Measurements from ENCODE around the gene PSMD8. TPM values are rescaled to one million over a fixed set of nuclear protein-coding genes. Genes with fewer than 3 reads are reported as not detected.
A peak's percentile ranks its signal among the peaks of the same experiment; 100 is the strongest.

The PSMD8 gene
- total RNA-seq (10 to 100 TPM; 89.6 to 90.6 TPM), polyA plus RNA-seq (100 to 1,000 TPM; 178 to 197 TPM)

DNA sequence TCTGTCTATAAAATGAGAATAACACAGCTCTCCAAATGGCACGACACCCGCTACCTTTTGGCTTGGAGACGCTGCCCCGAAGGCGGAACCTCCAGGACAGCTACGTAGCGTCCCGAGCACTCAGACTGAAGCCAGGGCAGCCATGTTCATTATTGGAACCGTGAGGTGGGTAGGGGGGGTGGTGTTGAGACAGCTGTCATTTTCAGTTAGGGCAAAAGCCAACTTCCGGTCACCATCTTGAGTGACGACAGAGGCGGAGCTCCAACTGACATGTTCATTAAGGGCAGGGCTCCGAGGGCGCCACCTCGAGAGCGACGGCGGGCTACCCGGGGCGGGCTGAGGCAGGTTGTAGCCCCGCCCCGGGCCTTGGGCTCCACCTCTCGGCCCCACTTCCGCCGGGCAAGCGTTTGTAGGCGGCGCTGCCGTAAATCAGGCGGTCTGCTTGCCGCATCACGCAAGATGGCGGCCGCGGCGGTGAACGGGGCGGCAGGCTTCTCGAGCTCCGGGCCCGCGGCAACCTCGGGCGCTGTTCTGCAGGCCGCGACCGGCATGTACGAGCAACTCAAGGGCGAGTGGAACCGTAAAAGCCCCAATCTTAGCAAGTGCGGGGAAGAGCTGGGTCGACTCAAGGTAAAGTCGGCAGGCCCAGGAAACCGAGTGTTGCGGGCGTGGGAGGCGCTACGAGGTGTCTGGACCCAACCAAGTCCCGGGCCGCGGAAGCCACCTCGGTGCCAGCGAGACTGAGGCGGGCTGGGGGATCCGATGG is at the start of gene PSMD8:
TSS of gene PSMD8 (plus strand) at position 240 of the 766 bp plus-strand sequence. CDS start at position 271, 31 bp downstream.
- H3K9me3 ChIP-seq (ENCODE audit: control insufficient read depth in 1 of 2, low read length in 2 of 2) = no peaks in the 10 kb centered on the region
- POLR2A ChIA-PET (ENCODE audit: partially characterized antibody) = interaction anchor here (0.8 to 5.7 kb wide), 23 partner anchors 10 to 1061 kb away, joined by 3 to 90 read pairs (median 6); partner anchors contain the start of genes ACTN4, CATSPERG, EIF3K and FAM98C
- peak; percentile 98 to 99 (median 99) for DNase-seq
- H3K4me1 ChIP-seq (ENCODE audit: insufficient read depth, low read length) = peaks cover 30% of the 10 kb centered on the region
- H3K4me3 ChIP-seq (ENCODE audit: low read length in 2 of 2) = peak within 1 kb of the TSS; percentile 71 to 97
- peak within 1 kb of the TSS; percentile 94 for H3K27ac ChIP-seq (ENCODE audit: low read depth, low read length)
- Mint-ChIP-seq H3K27me3 (peaks cover 2% of the 10 kb centered on the region in 2 donors), H3K4me3 (peak within 1 kb of the TSS; percentile 96 to 99 (median 98)), H3K4me1 (peaks cover 18 to 33% (median 24%) of the 10 kb centered on the region in 4 donors), H3K27ac (peak within 1 kb of the TSS; percentile 90 to 99 (median 98)), H3K36me3 (peaks cover 17 to 24% of the 10 kb centered on the region in 2 donors), H3K9me3 (no peaks in the 10 kb centered on the region)
- peaks cover 18% of the 10 kb centered on the region for H3K36me3 ChIP-seq (ENCODE audit: insufficient read depth, low read length)
- no peaks in the 10 kb centered on the region for H3K27me3 ChIP-seq (ENCODE audit: insufficient read depth, low read length)
- intact Hi-C loops (cut with micrococcal nuclease) = loop anchor here (1.0 to 10.0 kb wide), 8 partner anchors 12 to 525 kb away; partner anchors contain the start of genes EIF3K, GGN, MAP4K1 and NFKBIB
- CTCF ChIA-PET (ENCODE audit: partially characterized antibody) = interaction anchor here (0.9 to 3.1 kb wide), 19 partner anchors 12 to 556 kb away, joined by 3 to 31 read pairs (median 5); partner anchors contain the start of genes CATSPERG, FAM98C, GGN and MRPS12

DNA sequence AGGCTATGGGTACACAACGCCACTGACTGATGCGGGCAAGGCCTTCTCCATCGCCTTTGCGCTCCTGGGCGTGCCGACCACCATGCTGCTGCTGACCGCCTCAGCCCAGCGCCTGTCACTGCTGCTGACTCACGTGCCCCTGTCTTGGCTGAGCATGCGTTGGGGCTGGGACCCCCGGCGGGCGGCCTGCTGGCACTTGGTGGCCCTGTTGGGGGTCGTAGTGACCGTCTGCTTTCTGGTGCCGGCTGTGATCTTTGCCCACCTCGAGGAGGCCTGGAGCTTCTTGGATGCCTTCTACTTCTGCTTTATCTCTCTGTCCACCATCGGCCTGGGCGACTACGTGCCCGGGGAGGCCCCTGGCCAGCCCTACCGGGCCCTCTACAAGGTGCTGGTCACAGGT is 47.8 kb upstream of the PSMD8 start:
- ChIA-PET CTCF (ENCODE audit: partially characterized antibody) (no interaction called here), POLR2A (ENCODE audit: partially characterized antibody) (interaction anchor here (0.9 kb wide), 1 partner anchor 8 kb away, joined by 3 read pairs; no protein-coding TSS in a partner anchor)
- Histone ChIP-seq H3K4me3 (ENCODE audit: low read length in 2 of 2) (no peak overlapping the region), H3K27ac (ENCODE audit: low read depth, low read length) (no peak overlapping the region), H3K27me3 (ENCODE audit: insufficient read depth, low read length) (no peaks in the 10 kb centered on the region), H3K4me1 (ENCODE audit: insufficient read depth, low read length) (peaks cover 2% of the 10 kb centered on the region), H3K36me3 (ENCODE audit: insufficient read depth, low read length) (peaks cover 17% of the 10 kb centered on the region), H3K9me3 (ENCODE audit: control insufficient read depth in 1 of 2, low read length in 2 of 2) (no peaks in the 10 kb centered on the region)
- no peaks in the 10 kb centered on the region for H3K9me3 Mint-ChIP-seq
- H3K27me3 Mint-ChIP-seq = no peaks in the 10 kb centered on the region
- peaks cover 5 to 14% (median 7%) of the 10 kb centered on the region in 4 donors for H3K4me1 Mint-ChIP-seq
- no peak overlapping the region for H3K4me3 Mint-ChIP-seq
- H3K36me3 Mint-ChIP-seq = peaks cover 29 to 40% of the 10 kb centered on the region in 2 donors
- DNase-seq = no peak
- H3K27ac Mint-ChIP-seq = no peak overlapping the region
- intact Hi-C loops (cut with micrococcal nuclease) = no loop called here

DNA sequence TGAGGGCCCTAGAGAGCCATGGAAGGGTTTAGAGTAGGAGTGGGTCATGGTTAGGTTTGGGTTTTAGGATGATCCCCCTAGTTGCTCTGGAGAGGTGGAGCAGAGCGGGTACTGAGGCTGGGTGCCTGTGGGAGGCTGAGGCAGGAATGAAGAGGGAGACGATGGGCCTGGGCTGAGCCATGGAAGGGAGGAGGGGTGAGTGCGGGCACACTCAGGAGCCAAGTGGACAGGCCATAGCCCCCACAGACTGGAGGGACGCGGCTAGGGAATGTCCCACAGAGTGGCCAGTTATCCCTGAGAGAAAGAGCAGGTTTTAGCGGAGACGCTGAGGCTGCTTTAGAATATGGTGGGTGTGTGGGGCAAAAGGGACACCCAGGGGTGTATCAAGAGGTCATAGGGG is 44.7 kb upstream of the PSMD8 start:
- no peak overlapping the region for H3K4me3 Mint-ChIP-seq
- no peaks in the 10 kb centered on the region for H3K4me1 ChIP-seq (ENCODE audit: insufficient read depth, low read length)
- H3K9me3 ChIP-seq (ENCODE audit: control insufficient read depth in 1 of 2, low read length in 2 of 2) = no peaks in the 10 kb centered on the region
- DNase-seq = no peak
- no peaks in the 10 kb centered on the region for H3K4me1 Mint-ChIP-seq
- no peak overlapping the region for H3K27ac ChIP-seq (ENCODE audit: low read depth, low read length)
- H3K9me3 Mint-ChIP-seq = no peaks in the 10 kb centered on the region
- POLR2A ChIA-PET (ENCODE audit: partially characterized antibody) = no interaction called here
- H3K36me3 ChIP-seq (ENCODE audit: insufficient read depth, low read length) = peaks cover 17% of the 10 kb centered on the region
- H3K27ac Mint-ChIP-seq = no peak overlapping the region
- H3K4me3 ChIP-seq (ENCODE audit: low read length in 2 of 2) = no peak overlapping the region
- CTCF ChIA-PET (ENCODE audit: partially characterized antibody) = interaction anchor here (7.8 kb wide), 1 partner anchor 86 kb away, joined by 73 read pairs; no protein-coding TSS in a partner anchor
- intact Hi-C loops (cut with micrococcal nuclease) = loop anchor here (10.0 kb wide), 1 partner anchor 1015 kb away; no protein-coding TSS in a partner anchor
- H3K27me3 Mint-ChIP-seq = no peaks in the 10 kb centered on the region
- H3K27me3 ChIP-seq (ENCODE audit: insufficient read depth, low read length) = no peaks in the 10 kb centered on the region
- peaks cover 25 to 32% of the 10 kb centered on the region in 2 donors for H3K36me3 Mint-ChIP-seq

DNA sequence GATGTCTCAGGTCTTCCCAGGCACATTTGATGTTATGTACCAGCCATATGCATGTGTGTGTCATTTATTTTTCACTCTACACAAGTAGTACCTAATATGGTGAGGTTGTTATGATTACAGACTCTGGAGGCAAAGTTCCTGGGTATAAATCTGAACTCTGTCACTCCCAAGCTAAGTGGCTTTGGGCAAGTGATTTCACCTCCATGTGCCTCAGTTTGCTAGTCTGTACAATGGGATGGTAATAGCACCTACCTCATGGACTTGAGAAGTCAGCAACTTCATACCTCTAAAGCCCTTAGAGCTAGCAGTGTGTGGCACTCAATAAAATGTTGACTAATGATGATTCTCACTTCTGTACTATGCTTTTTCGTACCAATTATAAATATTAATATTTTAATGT is 42.6 kb upstream of the PSMD8 start:
- ChIA-PET POLR2A (ENCODE audit: partially characterized antibody) (no interaction called here), CTCF (ENCODE audit: partially characterized antibody) (interaction anchor here (0.6 to 7.8 kb wide), 2 partner anchors 88 to 886 kb away, joined by 3 to 73 read pairs; no protein-coding TSS in a partner anchor)
- intact Hi-C loops (cut with micrococcal nuclease) = loop anchor here (10.0 kb wide), 1 partner anchor 1017 kb away; no protein-coding TSS in a partner anchor
- no peaks in the 10 kb centered on the region for H3K27me3 Mint-ChIP-seq
- Histone ChIP-seq H3K4me3 (ENCODE audit: low read length in 2 of 2) (no peak overlapping the region), H3K36me3 (ENCODE audit: insufficient read depth, low read length) (peaks cover 13% of the 10 kb centered on the region), H3K4me1 (ENCODE audit: insufficient read depth, low read length) (no peaks in the 10 kb centered on the region), H3K9me3 (ENCODE audit: control insufficient read depth in 1 of 2, low read length in 2 of 2) (no peaks in the 10 kb centered on the region), H3K27me3 (ENCODE audit: insufficient read depth, low read length) (no peaks in the 10 kb centered on the region), H3K27ac (ENCODE audit: low read depth, low read length) (no peak overlapping the region)
- DNase-seq = no peak
- no peak overlapping the region for H3K4me3 Mint-ChIP-seq
- H3K27ac Mint-ChIP-seq = no peak overlapping the region
- peaks cover 18 to 23% of the 10 kb centered on the region in 2 donors for H3K36me3 Mint-ChIP-seq
- peaks cover under 1 to 13% (median 2%) of the 10 kb centered on the region in 4 donors for H3K4me1 Mint-ChIP-seq
- peaks cover 0 to 2% (median 0%) of the 10 kb centered on the region in 8 donors for H3K9me3 Mint-ChIP-seq

DNA sequence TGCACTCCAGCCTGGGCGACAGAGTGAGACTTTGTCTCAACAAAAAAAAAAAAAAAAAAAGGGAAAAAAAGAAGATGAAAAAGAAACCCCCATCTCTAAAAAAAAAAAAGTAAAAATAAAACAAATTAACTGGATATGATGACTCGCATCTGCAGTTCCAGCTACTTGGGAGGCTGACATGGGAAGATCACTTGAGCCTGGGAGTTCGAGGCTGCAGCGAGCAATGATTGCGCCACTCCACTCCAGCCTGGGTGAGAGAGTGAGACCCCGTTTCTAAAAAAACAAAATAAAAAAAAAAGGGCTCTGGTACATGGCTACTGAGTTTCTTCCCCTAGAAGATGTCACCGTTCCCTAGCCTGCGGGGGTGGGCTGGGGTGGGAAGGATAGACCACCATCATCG is 41.1 kb upstream of the PSMD8 start:
- no peak overlapping the region for H3K4me3 ChIP-seq (ENCODE audit: low read length in 2 of 2)
- Mint-ChIP-seq H3K9me3 (peaks cover 0 to 2% (median 0%) of the 10 kb centered on the region in 8 donors), H3K4me3 (no peak overlapping the region), H3K27me3 (no peaks in the 10 kb centered on the region), H3K4me1 (peaks cover 7 to 20% (median 9%) of the 10 kb centered on the region in 4 donors), H3K27ac (no peak overlapping the region), H3K36me3 (peaks cover 10 to 11% of the 10 kb centered on the region in 2 donors)
- ChIA-PET POLR2A (ENCODE audit: partially characterized antibody) (no interaction called here), CTCF (ENCODE audit: partially characterized antibody) (interaction anchor here (0.7 to 7.8 kb wide), 3 partner anchors 14 to 554 kb away, joined by 3 to 73 read pairs (median 4); partner anchors contain the start of gene KCNK6)
- H3K27me3 ChIP-seq (ENCODE audit: insufficient read depth, low read length) = no peaks in the 10 kb centered on the region
- DNase-seq = no peak
- H3K27ac ChIP-seq (ENCODE audit: low read depth, low read length) = no peak overlapping the region
- H3K4me1 ChIP-seq (ENCODE audit: insufficient read depth, low read length) = peaks cover 7% of the 10 kb centered on the region
- intact Hi-C loops (cut with micrococcal nuclease) = loop anchor here (10.0 kb wide), 1 partner anchor 1018 kb away; no protein-coding TSS in a partner anchor
- no peaks in the 10 kb centered on the region for H3K9me3 ChIP-seq (ENCODE audit: control insufficient read depth in 1 of 2, low read length in 2 of 2)
- H3K36me3 ChIP-seq (ENCODE audit: insufficient read depth, low read length) = no peaks in the 10 kb centered on the region

DNA sequence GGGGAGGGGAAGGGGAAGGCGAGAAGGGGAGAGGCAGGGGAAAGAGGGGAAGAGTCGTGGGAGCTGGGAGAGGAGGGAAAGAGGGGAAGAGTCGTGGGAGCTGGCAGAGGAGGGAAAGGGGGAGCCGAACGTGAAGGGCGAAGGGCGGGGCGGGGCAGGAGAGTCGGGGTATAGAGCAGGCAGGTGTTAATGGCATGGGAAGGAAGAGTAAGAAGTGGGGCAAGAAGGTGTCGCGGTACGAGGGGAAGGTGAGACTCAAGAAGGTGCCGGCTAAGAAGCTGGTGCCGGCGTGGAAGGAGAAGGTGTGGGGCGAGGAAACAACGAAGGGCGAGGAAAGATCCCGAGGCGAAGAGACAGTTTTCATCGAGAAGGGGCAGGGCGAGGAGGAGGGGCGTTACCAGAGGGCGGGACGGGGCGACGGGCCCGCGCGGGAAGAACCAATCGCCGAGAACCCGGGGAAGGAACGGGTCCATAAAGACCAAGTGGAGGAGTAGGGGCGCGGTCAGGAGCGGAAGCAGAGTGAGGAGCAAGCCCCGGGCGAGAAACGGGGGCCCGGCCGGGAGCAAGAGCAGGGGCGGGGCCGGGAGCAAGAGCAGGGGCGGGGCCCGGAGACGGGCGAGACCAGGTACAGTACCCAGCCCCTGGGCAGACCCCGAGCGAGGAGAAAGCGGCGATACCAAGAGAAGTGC is 38.3 kb upstream of the PSMD8 start:
- Mint-ChIP-seq H3K4me3 (peak overlapping the region; percentile 93 to 99 (median 96)), H3K27me3 (no peaks in the 10 kb centered on the region), H3K36me3 (peaks cover 3 to 13% of the 10 kb centered on the region in 2 donors), H3K9me3 (peaks cover 0 to 2% (median 0%) of the 10 kb centered on the region in 8 donors), H3K4me1 (peaks cover 11 to 20% (median 16%) of the 10 kb centered on the region in 4 donors), H3K27ac (peak overlapping the region; percentile 94 to 100 (median 99))
- no peaks in the 10 kb centered on the region for H3K36me3 ChIP-seq (ENCODE audit: insufficient read depth, low read length)
- H3K27ac ChIP-seq (ENCODE audit: low read depth, low read length) = peak overlapping the region; percentile 83
- H3K27me3 ChIP-seq (ENCODE audit: insufficient read depth, low read length) = no peaks in the 10 kb centered on the region
- ChIA-PET POLR2A (ENCODE audit: partially characterized antibody) (interaction anchor here (0.6 to 4.2 kb wide), 10 partner anchors 35 to 594 kb away, joined by 3 to 90 read pairs (median 4); partner anchors contain the start of genes FAM98C, GGN, PSMD8 and WDR87), CTCF (ENCODE audit: partially characterized antibody) (interaction anchor here (0.6 to 7.8 kb wide), 18 partner anchors 17 to 741 kb away, joined by 3 to 73 read pairs (median 4); partner anchors contain the start of genes FAM98C, PSMD8, SIPA1L3 and WDR87)
- no peaks in the 10 kb centered on the region for H3K9me3 ChIP-seq (ENCODE audit: control insufficient read depth in 1 of 2, low read length in 2 of 2)
- intact Hi-C loops (cut with micrococcal nuclease) = loop anchor here (1.0 to 10.0 kb wide), 12 partner anchors 20 to 1021 kb away; partner anchors contain the start of genes ACTN4, FAM98C, PSMD8 and SIPA1L3
- peak overlapping the region; percentile 79 to 88 for H3K4me3 ChIP-seq (ENCODE audit: low read length in 2 of 2)
- peak; percentile 93 to 97 (median 94) for DNase-seq
- peaks cover 7% of the 10 kb centered on the region for H3K4me1 ChIP-seq (ENCODE audit: insufficient read depth, low read length)
